Activated T-helper 2 cell treated with anti-CD3 and anti-CD28 coated beads, Interferon-gamma antibody, Interleukin-2, Interleukin-4, amounts not matched to agents 10 μg/mL and 5 μg/mL and 100 μg/mL, durations not matched to agents 14 hours and 24 hours and 36 hours (primary cell): ENCODE results near the gene SLC39A9. TPM values are rescaled to one million over a fixed set of nuclear protein-coding genes. Genes with fewer than 3 reads are reported as not detected.

Experiments used
- DNase-seq: peaks from one replicate; pipeline ENCODE4 v3.0.0; 2021; ENCODE audit warnings: low spot score
- H3K27ac Mint-ChIP-seq: one replicate; pipeline ENCODE4 v1.8.0; 2021; ENCODE audit warnings: mixed read lengths
- H3K27me3 Mint-ChIP-seq: one replicate; pipeline ENCODE4 v1.8.0; 2021; ENCODE audit warnings: low read depth, mixed read lengths
- H3K36me3 Mint-ChIP-seq: one replicate; pipeline ENCODE4 v1.8.0; 2021; ENCODE audit warnings: low read depth, mixed read lengths
- H3K4me1 Mint-ChIP-seq: one replicate; pipeline ENCODE4 v1.8.0; 2021; ENCODE audit warnings: low read depth, mixed read lengths
- H3K4me3 Mint-ChIP-seq: one replicate; pipeline ENCODE4 v1.8.0; 2021; ENCODE audit warnings: low read depth, mild to moderate bottlenecking, moderate library complexity, mixed read lengths
- H3K9me3 Mint-ChIP-seq: one replicate; pipeline ENCODE4 v1.8.0; 2021; ENCODE audit warnings: mixed read lengths
- intact Hi-C: fragments of 100-400 bp; cut with micrococcal nuclease; formaldehyde crosslinking; loops from one replicate; pipeline ENCODE4 v1.15.1; 2023
- total RNA-seq: library from RNA; stranded (reverse); gene quantifications from 2 replicates; pipeline ENCODE4 v1.2.3, GENCODE V29; 2022

SLC39A9 gene
- total RNA-seq, 1 donor from 2014 or later: 43.7 TPM

DNA sequence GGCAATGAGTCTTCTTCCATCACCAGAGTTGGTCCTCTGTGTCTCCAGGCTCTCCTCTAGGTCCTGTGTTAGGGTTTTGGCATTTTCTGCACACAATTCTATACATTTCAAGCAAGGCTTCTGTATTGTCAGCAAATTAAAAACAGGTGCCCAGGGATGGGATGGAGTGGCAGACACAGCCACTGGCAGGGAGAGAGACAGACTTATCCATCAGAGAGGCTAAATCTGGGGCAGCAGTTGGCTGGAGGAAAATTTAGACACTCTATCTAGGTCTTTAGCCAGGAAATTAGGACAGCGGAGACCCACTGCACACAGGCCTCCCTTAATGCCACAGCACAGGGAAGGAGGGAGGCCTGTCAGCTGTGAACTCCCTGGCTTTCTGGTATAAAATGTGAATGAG lies 106.3 kb downstream of the SLC39A9 start:
- no peak overlapping the region for H3K27ac Mint-ChIP-seq
- intact Hi-C loops: no loop called here
- DNase-seq: no peak
- H3K4me3 Mint-ChIP-seq: no peak overlapping the region
- no peaks in the 10 kb centered on the region for H3K36me3 Mint-ChIP-seq
- H3K9me3 Mint-ChIP-seq: no peaks in the 10 kb centered on the region
- H3K4me1 Mint-ChIP-seq: no peaks in the 10 kb centered on the region
- H3K27me3 Mint-ChIP-seq: peaks cover 11% of the 10 kb centered on the region

DNA sequence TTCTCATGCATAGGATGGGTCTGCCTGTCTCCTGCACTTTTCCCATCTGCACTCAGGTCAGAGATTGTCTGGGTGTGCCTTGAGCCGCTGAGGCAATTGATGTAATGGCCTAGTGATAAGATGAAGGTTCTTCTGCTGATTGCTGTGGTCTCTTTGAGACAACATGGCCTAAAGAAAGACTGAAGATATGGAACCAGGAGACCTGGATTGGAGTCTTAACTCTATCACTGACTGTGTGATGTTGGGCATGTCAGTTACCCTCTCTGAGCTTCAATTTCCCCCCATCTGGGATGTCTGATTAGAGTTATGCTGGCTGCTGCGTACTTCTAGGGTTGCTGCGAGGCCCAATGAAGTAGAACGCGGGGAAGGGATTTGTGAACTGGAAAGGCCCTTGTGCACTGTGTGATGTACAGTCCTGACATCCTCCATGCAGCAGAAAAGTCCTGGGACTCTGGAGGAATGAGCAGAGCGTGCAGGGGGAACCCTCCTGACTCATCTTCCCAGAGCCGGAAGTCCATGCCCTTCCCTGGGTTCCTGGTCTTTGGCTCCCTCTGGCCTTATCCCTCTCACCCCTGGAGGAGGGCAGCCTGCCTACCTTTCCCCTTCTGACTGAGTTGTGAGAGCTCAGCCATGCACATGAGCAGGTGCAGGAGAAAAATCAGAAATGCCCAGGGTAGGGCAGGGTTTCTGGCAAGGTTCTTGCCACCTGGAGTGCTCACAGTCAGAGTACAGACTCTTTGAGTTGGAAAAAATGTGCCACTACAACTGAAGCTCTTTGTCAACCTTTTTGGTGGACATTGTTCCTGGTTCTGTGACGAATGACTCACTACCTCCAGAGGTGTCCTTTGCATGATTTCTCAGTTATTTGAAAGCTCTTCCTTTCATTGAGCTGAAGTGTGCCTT lies 107.1 kb downstream of the SLC39A9 start:
- Mint-ChIP-seq H3K36me3 (no peaks in the 10 kb centered on the region), H3K27ac (no peak overlapping the region), H3K9me3 (no peaks in the 10 kb centered on the region), H3K27me3 (peaks cover 14% of the 10 kb centered on the region), H3K4me1 (no peaks in the 10 kb centered on the region), H3K4me3 (no peak overlapping the region)
- intact Hi-C loops: no loop called here
- DNase-seq: no peak

DNA sequence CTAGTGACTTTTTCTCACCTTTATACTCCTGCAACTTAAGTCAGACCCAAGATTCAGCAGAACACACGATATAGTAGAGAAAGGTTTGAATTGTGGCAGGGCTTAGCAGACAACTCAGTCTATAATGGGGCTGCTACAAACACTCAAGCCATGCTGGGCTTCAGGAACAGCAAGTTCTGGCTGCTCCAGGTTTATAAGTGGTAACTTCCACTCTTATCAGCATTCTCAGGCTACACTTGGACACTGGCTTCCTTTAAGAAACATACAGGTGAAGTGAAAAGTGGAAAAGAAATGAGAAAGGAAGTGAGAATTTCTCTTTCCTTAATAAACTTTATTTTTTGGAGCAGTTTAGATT lies 107.7 kb downstream of the SLC39A9 start:
- Mint-ChIP-seq H3K27me3 (peaks cover 18% of the 10 kb centered on the region), H3K36me3 (no peaks in the 10 kb centered on the region), H3K27ac (no peak overlapping the region), H3K4me3 (no peak overlapping the region), H3K4me1 (no peaks in the 10 kb centered on the region), H3K9me3 (no peaks in the 10 kb centered on the region)
- DNase-seq: no peak
- intact Hi-C loops: no loop called here

Other genes starting within 250 kb of the SLC39A9 start
- gene DCAF5, start 245.6 kb upstream of the SLC39A9 start, total RNA-seq: 30.4 and 30.7 TPM in 2 replicates
- gene EXD2, start 207.2 kb upstream of the SLC39A9 start, total RNA-seq: 6.6 and 8.1 TPM in 2 replicates
- 0.11 TPM in 1 of 2 replicates, not detected in the other for gene GALNT16, start 138.5 kb upstream of the SLC39A9 start, total RNA-seq
- gene ERH, start 393 bp upstream of the SLC39A9 start, total RNA-seq: 390 and 410 TPM in 2 replicates
- gene PLEKHD1, start 86.0 kb downstream of the SLC39A9 start, total RNA-seq: 0.09 TPM in 1 of 2 replicates, not detected in the other
- 0.05 TPM in 1 of 2 replicates, not detected in the other for gene CCDC177, start 176.2 kb downstream of the SLC39A9 start, total RNA-seq
- 46.6 and 46.7 TPM in 2 replicates for gene SUSD6, start 212.9 kb downstream of the SLC39A9 start, total RNA-seq